ENCODE results near the gene MYRF. TPM values are rescaled to one million over a fixed set of nuclear protein-coding genes. Genes with fewer than 3 reads are reported as not detected.

MYRF gene
- total RNA-seq, 2 experiments from 2014 or later, result 0.31 to 0.49 TPM

- Mint-ChIP-seq H3K9me3 (no peaks in the 10 kb centered on the region), H3K27me3 (no peaks in the 10 kb centered on the region), H3K4me1 (ENCODE audit: low read depth) (peaks cover 4% of the 10 kb centered on the region), H3K27ac (no peak overlapping the region), H3K36me3 (ENCODE audit: low read depth) (no peaks in the 10 kb centered on the region), H3K4me3 (no peak overlapping the region)
- Histone ChIP-seq H3K9me3 (ENCODE audit: control insufficient read depth in 1 of 2, insufficient read depth in 1 of 2, low read length in 2 of 2) (no peaks in the 10 kb centered on the region), H3K4me1 (ENCODE audit: insufficient read depth, low read length) (peaks cover 7% of the 10 kb centered on the region), H3K27me3 (ENCODE audit: control insufficient read depth in 1 of 2, insufficient read depth in 2 of 2, low read length in 2 of 2) (no peaks in the 10 kb centered on the region), H3K27ac (ENCODE audit: low read depth in 1 of 2, low read length in 2 of 2) (no peak overlapping the region), H3K36me3 (ENCODE audit: insufficient read depth, low read length) (peaks cover 2% of the 10 kb centered on the region), H3K4me3 (ENCODE audit: low read length) (no peak overlapping the region)
- intact Hi-C loops (cut with DNase I, micrococcal nuclease), result no loop called here
- no peak for DNase-seq
- ChIA-PET CTCF (no interaction called here), POLR2A (no interaction called here)
- no peak for ATAC-seq (ENCODE audit: poor library complexity)
- TF ChIP-seq CTCF (IDR thresholded peaks at IDR 0.05), result no peak
Observed at GRCh38 chr11:61731211-61731951, 21.1 kb upstream of the MYRF start.

DNA sequence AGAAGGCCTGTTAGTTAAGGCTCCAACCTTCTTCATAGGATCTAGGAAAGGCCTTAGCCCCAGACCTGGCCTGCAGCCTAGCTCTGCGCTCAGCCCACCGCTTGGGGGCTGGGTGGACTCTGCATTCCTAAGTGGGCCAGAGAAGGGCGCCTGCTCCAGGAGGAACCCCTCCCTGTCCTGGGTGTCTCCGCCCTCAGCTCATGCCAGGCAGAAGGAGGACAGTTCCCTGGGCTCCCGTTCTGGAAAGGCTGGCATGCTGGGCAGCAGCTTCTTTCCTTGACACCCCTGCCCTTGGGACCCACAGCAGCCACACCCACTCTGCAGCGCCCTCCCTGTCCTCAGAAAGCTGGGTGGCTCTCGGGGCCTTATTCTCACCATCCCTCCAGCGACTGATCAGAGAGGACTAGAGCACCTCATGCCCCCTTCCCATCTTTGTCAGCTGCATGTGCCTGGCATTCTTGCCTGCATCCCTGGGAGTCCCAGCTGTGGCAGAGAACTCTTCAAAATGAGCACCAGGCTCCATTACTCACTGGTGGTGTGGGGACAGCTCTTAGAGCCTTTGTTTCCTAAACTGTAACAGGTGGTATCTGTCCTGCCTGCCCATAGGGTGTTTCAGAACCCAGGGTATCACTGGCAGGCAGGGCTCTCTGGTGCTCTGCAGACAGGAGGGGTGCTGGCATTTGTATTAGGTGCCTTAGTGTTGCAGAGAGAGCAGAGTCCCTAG, 20.3 kb upstream of the MYRF start:
- H3K4me3 ChIP-seq (ENCODE audit: low read length), result no peak overlapping the region
- ChIA-PET POLR2A (interaction anchor here (1.4 kb wide), 1 partner anchor 56 kb away, joined by 4 read pairs; no protein-coding TSS in a partner anchor), CTCF (no interaction called here)
- no peak for DNase-seq
- no peaks in the 10 kb centered on the region for H3K27me3 ChIP-seq (ENCODE audit: control insufficient read depth in 1 of 2, insufficient read depth in 2 of 2, low read length in 2 of 2)
- peaks cover 2% of the 10 kb centered on the region for H3K36me3 ChIP-seq (ENCODE audit: insufficient read depth, low read length)
- Mint-ChIP-seq H3K27me3 (no peaks in the 10 kb centered on the region), H3K9me3 (no peaks in the 10 kb centered on the region), H3K4me1 (ENCODE audit: low read depth) (peaks cover 4% of the 10 kb centered on the region), H3K27ac (no peak overlapping the region), H3K4me3 (no peak overlapping the region), H3K36me3 (ENCODE audit: low read depth) (no peaks in the 10 kb centered on the region)
- no peak overlapping the region for H3K27ac ChIP-seq (ENCODE audit: low read depth in 1 of 2, low read length in 2 of 2)
- no peaks in the 10 kb centered on the region for H3K9me3 ChIP-seq (ENCODE audit: control insufficient read depth in 1 of 2, insufficient read depth in 1 of 2, low read length in 2 of 2)
- peaks cover 7% of the 10 kb centered on the region for H3K4me1 ChIP-seq (ENCODE audit: insufficient read depth, low read length)
- ATAC-seq (ENCODE audit: poor library complexity), result no peak
- intact Hi-C loops (cut with DNase I, micrococcal nuclease), result loop anchor here (2.0 kb wide), 3 partner anchors 35 to 255 kb away; a partner anchor contains a TSS
- TF ChIP-seq CTCF (IDR thresholded peaks at IDR 0.05), result no peak

GRCh38 chr11:61732705-61733104, 19.7 kb upstream of the MYRF start:
- ATAC-seq (ENCODE audit: poor library complexity) (no peak), DNase-seq (no peak)
- H3K27ac ChIP-seq (ENCODE audit: low read depth in 1 of 2, low read length in 2 of 2), result no peak overlapping the region
- H3K4me3 ChIP-seq (ENCODE audit: low read length), result no peak overlapping the region
- POLR2A ChIA-PET, result interaction anchor here (0.7 to 2.1 kb wide), 6 partner anchors 49 to 304 kb away, joined by 3 to 10 read pairs (median 4); partner anchors contain the start of gene DAGLA
- Mint-ChIP-seq H3K27me3 (no peaks in the 10 kb centered on the region), H3K9me3 (no peaks in the 10 kb centered on the region), H3K36me3 (ENCODE audit: low read depth) (no peaks in the 10 kb centered on the region), H3K27ac (no peak overlapping the region), H3K4me3 (no peak overlapping the region), H3K4me1 (ENCODE audit: low read depth) (peaks cover 4% of the 10 kb centered on the region)
- no peak for TF ChIP-seq CTCF (IDR thresholded peaks at IDR 0.05)
- CTCF ChIA-PET, result interaction anchor here (0.5 to 1.8 kb wide), 21 partner anchors 9 to 376 kb away, joined by 3 to 28 read pairs (median 4); partner anchors contain the start of genes FEN1 and TMEM258
- no peaks in the 10 kb centered on the region for H3K9me3 ChIP-seq (ENCODE audit: control insufficient read depth in 1 of 2, insufficient read depth in 1 of 2, low read length in 2 of 2)
- H3K36me3 ChIP-seq (ENCODE audit: insufficient read depth, low read length), result peaks cover 2% of the 10 kb centered on the region
- peaks cover 7% of the 10 kb centered on the region for H3K4me1 ChIP-seq (ENCODE audit: insufficient read depth, low read length)
- intact Hi-C loops (cut with DNase I, micrococcal nuclease), result loop anchor here (1.0 to 2.0 kb wide), 5 partner anchors 34 to 256 kb away; partner anchors contain the start of gene DAGLA (in 2 of the 2)
- H3K27me3 ChIP-seq (ENCODE audit: control insufficient read depth in 1 of 2, insufficient read depth in 2 of 2, low read length in 2 of 2), result no peaks in the 10 kb centered on the region

Measured in CD4-positive, alpha-beta T cell (primary cell).